Muscle layer of colon (tissue), 2 donors: ENCODE results near the gene UNC5CL.

Source experiments
- H3K27ac ChIP-seq: one replicate; pipeline ENCODE4 v1.7.0; 2013; ENCODE audit warnings: low read depth, mild to moderate bottlenecking, low read length, moderate library complexity
- H3K27me3 ChIP-seq, 2 donors: one replicate each; pipeline ENCODE4 v1.7.0; 2013; ENCODE audit warnings: low read length in 2 of 2, mild to moderate bottlenecking in 2 of 2; ENCODE audit not compliant: insufficient read depth in 2 of 2, control insufficient read depth in 1 of 2
- H3K36me3 ChIP-seq: one replicate; pipeline ENCODE4 v1.7.0; 2013; ENCODE audit warnings: mild to moderate bottlenecking, low read length; ENCODE audit not compliant: insufficient read depth
- H3K4me1 ChIP-seq: one replicate; pipeline ENCODE4 v1.7.0; 2013; ENCODE audit warnings: mild to moderate bottlenecking, low read length; ENCODE audit not compliant: insufficient read depth
- H3K4me3 ChIP-seq, 2 donors: one replicate each; pipeline ENCODE4 v1.7.0; 2013; ENCODE audit warnings: low read length in 2 of 2, low read depth in 1 of 2, mild to moderate bottlenecking in 1 of 2, moderate library complexity in 1 of 2
- H3K9ac ChIP-seq: one replicate; pipeline ENCODE4 v1.7.0; 2013; ENCODE audit warnings: low read length
- H3K9me3 ChIP-seq: one replicate; pipeline ENCODE4 v1.7.0; 2013; ENCODE audit warnings: mild to moderate bottlenecking, low read length
- donor health status: abdominal sarcoma.
- donor health status: Adenocarcinoma of cecum.

Gene UNC5CL

GRCh38 chr6:41047745-41048732 lies 9.0 kb upstream of the UNC5CL start:
- Histone ChIP-seq H3K9ac (no peak overlapping the region), H3K36me3 (no peaks in the 10 kb centered on the region), H3K27ac (no peak overlapping the region), H3K4me3 (no peak overlapping the region), H3K4me1 (peaks cover 15% of the 10 kb centered on the region), H3K9me3 (no peaks in the 10 kb centered on the region), H3K27me3 (no peaks in the 10 kb centered on the region)

GRCh38 chr6:41047306-41047705 lies 8.3 kb upstream of the UNC5CL start:
- Histone ChIP-seq H3K9ac (no peak overlapping the region), H3K4me3 (no peak overlapping the region), H3K27me3 (no peaks in the 10 kb centered on the region), H3K4me1 (peaks cover 8% of the 10 kb centered on the region), H3K9me3 (no peaks in the 10 kb centered on the region), H3K27ac (no peak overlapping the region), H3K36me3 (no peaks in the 10 kb centered on the region)

- peaks cover 5% of the 10 kb centered on the region for H3K4me1 ChIP-seq
- no peak overlapping the region for H3K9ac ChIP-seq
- H3K9me3 ChIP-seq, result no peaks in the 10 kb centered on the region
- no peak overlapping the region for H3K4me3 ChIP-seq
- no peaks in the 10 kb centered on the region for H3K36me3 ChIP-seq
- no peak overlapping the region for H3K27ac ChIP-seq
- no peaks in the 10 kb centered on the region for H3K27me3 ChIP-seq
These were observed 7.1 kb upstream of the UNC5CL start for GRCh38 chr6:41046084-41046483.

GRCh38 chr6:41045664-41046063 lies 6.6 kb upstream of the UNC5CL start:
- no peak overlapping the region for H3K9ac ChIP-seq
- no peaks in the 10 kb centered on the region for H3K27me3 ChIP-seq
- H3K4me3 ChIP-seq, result no peak overlapping the region
- H3K9me3 ChIP-seq, result no peaks in the 10 kb centered on the region
- H3K36me3 ChIP-seq, result no peaks in the 10 kb centered on the region
- peaks cover 5% of the 10 kb centered on the region for H3K4me1 ChIP-seq
- H3K27ac ChIP-seq, result no peak overlapping the region

- Histone ChIP-seq H3K4me1 (no peaks in the 10 kb centered on the region), H3K9ac (no peak overlapping the region), H3K4me3 (no peak overlapping the region), H3K9me3 (no peaks in the 10 kb centered on the region), H3K27ac (no peak overlapping the region), H3K27me3 (no peaks in the 10 kb centered on the region), H3K36me3 (no peaks in the 10 kb centered on the region)
These were observed 4.1 kb upstream of the UNC5CL start for GRCh38 chr6:41043151-41043550.

DNA sequence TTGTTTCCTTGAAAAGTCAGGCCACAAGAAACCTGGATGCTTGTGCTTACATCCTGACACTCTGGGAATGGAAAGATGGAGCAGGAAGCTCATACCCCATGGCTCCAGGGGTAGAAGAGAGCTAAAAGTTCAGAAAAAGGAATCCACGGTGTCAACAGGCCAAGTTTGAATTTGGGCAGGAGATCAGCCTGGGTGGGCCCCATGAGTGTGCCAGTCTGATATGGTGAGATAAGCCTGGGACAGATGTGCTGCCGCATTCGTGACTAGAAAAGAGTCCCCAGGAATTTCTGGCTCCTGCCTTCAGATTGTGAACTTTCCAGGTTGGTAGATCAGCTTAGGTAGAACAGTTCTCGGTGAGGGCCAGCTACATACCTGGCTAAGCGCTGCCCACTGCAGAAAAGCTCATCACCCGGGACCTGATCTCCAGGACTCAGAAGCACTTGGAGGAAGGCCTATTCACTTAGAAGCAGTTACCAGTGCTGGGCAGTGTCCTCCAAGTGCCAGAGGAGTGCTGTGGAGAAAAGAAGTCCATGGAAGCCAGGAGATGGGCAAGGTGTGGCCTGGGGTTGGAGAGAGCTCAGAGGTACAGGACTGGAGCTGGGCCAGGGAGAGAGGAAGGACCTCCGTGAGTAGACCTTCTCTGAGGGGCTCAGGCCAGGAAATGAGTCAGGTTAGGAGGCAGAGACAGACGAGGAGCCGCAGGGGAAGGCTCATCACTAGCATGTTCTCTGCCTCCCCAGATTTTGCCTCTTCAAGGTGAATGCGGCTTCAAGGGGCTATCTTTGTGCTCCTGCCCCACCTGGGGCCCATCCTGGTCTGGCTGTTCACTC lies 3.4 kb upstream of the UNC5CL start, which contains the start of gene TSPO2:
Gene TSPO2 (plus strand): TSS at position 242 of the 830 bp plus-strand sequence. CDS start 519 bp downstream, at position 761.
- Histone ChIP-seq H3K4me1 (no peaks in the 10 kb centered on the region), H3K4me3 (no peak within 1 kb of the TSS), H3K9ac (no peak within 1 kb of the TSS), H3K9me3 (no peaks in the 10 kb centered on the region), H3K27ac (no peak within 1 kb of the TSS), H3K36me3 (no peaks in the 10 kb centered on the region), H3K27me3 (no peaks in the 10 kb centered on the region)

DNA sequence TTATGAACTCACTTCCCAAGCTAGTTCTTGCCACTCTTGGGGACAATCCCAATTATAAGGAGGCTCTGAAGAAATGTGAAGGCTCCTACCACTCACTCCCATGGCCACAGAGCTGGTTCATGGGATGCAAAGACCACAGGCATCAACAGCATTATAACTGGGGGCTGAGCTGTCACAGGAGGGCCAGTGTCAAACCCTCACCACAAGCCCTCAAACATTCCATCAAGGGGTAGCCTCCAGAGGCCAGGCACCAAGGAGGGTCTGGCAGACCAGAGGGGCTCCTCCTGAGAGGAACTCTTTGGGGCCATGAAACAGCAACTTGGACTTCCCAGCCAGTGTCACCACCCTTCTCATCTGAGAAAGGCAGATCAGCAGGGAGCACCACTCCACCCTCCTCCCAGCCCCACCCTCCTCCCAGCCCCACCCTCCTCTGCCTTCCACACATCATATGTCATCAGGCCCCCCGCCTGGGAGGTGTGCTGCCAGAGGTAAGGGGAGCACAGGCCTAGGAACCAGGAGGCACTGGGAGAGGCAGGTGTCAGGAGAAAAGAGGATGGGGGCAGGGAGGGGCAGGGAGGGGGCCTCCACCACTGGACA lies 2.0 kb upstream of the UNC5CL start:
- Histone ChIP-seq H3K27me3 (no peaks in the 10 kb centered on the region), H3K27ac (no peak overlapping the region), H3K4me3 (no peak overlapping the region), H3K9ac (no peak overlapping the region), H3K4me1 (no peaks in the 10 kb centered on the region), H3K9me3 (no peaks in the 10 kb centered on the region), H3K36me3 (no peaks in the 10 kb centered on the region)

- Histone ChIP-seq H3K9ac (no peak overlapping the region), H3K4me1 (no peaks in the 10 kb centered on the region), H3K27ac (no peak overlapping the region), H3K9me3 (no peaks in the 10 kb centered on the region), H3K36me3 (no peaks in the 10 kb centered on the region), H3K27me3 (no peaks in the 10 kb centered on the region), H3K4me3 (no peak overlapping the region)
These were observed 1.3 kb upstream of the UNC5CL start for GRCh38 chr6:41040101-41040939.

GRCh38 chr6:41038205-41038604 lies 816 bp downstream of the UNC5CL start:
- H3K27me3 ChIP-seq, result no peaks in the 10 kb centered on the region

GRCh38 chr6:41037107-41037900 lies 1.7 kb downstream of the UNC5CL start:
- no peaks in the 10 kb centered on the region for H3K4me1 ChIP-seq
- no peaks in the 10 kb centered on the region for H3K9me3 ChIP-seq
- no peaks in the 10 kb centered on the region for H3K27me3 ChIP-seq
- no peak overlapping the region for H3K27ac ChIP-seq
- no peak overlapping the region for H3K4me3 ChIP-seq
- H3K9ac ChIP-seq, result no peak overlapping the region
- no peaks in the 10 kb centered on the region for H3K36me3 ChIP-seq

More at GRCh38 chr6:41038205-41038604, 816 bp downstream of the UNC5CL start:
- Histone ChIP-seq H3K9ac (no peak overlapping the region), H3K9me3 (no peaks in the 10 kb centered on the region), H3K36me3 (no peaks in the 10 kb centered on the region), H3K4me1 (no peaks in the 10 kb centered on the region), H3K27ac (no peak overlapping the region), H3K4me3 (no peak overlapping the region)
